Measurements from ENCODE around the gene TULP4. TPM values are rescaled to one million over a fixed set of nuclear protein-coding genes. Genes with fewer than 3 reads are reported as not detected.
"Not testable (repeated sequence)": the region's sequence is repeated elsewhere in the genome, so short reads cannot be mapped to it uniquely, and the experiment has no call there.

Gene TULP4
- total RNA-seq, 2 donors from 2014 or later, result 61.9 to 72.0 TPM

DNA sequence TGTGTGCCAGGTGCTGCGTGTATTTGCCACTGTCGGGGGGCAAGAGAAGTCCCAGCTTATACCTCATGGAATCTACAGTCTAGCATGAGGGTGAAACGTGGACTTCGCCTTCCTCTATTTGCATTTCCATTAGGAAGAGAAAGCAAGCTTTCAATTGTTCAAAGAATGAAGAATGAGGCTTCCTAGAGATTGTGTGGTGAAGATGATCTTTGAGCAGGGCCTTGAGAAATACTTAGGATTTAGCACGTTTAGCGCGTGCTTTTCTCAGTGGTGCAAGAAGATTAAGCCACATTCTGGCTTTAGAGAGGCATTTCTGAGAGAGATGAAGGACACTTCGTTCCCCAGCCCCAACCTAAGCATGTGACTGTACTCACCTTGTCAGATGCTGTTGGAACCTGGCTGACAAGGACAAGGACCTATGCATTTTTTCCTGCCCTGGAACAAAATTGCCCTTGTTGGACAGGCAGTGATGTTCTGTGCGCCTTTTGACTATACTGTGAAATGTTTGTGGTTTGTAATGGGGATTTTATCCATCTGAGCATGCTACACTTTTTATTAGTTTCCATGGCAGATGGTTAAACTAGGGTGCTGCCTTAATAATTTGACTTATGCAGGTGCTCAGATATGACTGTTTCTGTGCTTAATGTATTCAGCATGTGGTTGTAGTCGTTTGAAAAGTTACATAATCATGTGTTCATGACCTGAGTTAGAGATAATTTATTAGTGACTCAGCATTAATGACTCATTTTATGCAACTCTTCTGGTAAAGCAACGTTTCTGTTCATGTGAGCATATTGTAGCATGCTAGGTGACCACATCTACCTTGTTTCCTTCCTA is 10.7 kb downstream of the TULP4 start:
- peak; percentile 20 for ATAC-seq
- Mint-ChIP-seq H3K27ac (no peak overlapping the region), H3K4me3 (no peak overlapping the region), H3K27me3 (no peaks in the 10 kb centered on the region), H3K4me1 (peaks cover 40% of the 10 kb centered on the region), H3K36me3 (ENCODE audit: low read depth) (peaks cover 8% of the 10 kb centered on the region)
- H3K9me3 ChIP-seq (ENCODE audit: control insufficient read depth, low read length, poor library complexity, severe bottlenecking), result no peaks in the 10 kb centered on the region
- DNase-seq, result no peak

- Mint-ChIP-seq H3K36me3 (ENCODE audit: low read depth) (peaks cover 8% of the 10 kb centered on the region), H3K4me1 (peaks cover 43% of the 10 kb centered on the region), H3K27ac (no peak overlapping the region), H3K4me3 (no peak overlapping the region), H3K27me3 (no peaks in the 10 kb centered on the region)
- no peaks in the 10 kb centered on the region for H3K9me3 ChIP-seq (ENCODE audit: control insufficient read depth, low read length, poor library complexity, severe bottlenecking)
- no peak for ATAC-seq
- DNase-seq, result no peak
Observed at GRCh38 chr6:158323561-158323958, 11.3 kb downstream of the TULP4 start.

GRCh38 chr6:158324136-158324535 is 11.9 kb downstream of the TULP4 start:
- H3K36me3 Mint-ChIP-seq (ENCODE audit: low read depth), result peaks cover 8% of the 10 kb centered on the region
- H3K9me3 ChIP-seq (ENCODE audit: control insufficient read depth, low read length, poor library complexity, severe bottlenecking), result no peaks in the 10 kb centered on the region
- no peak overlapping the region for H3K4me3 Mint-ChIP-seq
- no peak overlapping the region for H3K27ac Mint-ChIP-seq
- DNase-seq (no peak), ATAC-seq (no peak)
- no peaks in the 10 kb centered on the region for H3K27me3 Mint-ChIP-seq
- peaks cover 46% of the 10 kb centered on the region for H3K4me1 Mint-ChIP-seq

- DNase-seq (no peak), ATAC-seq (no peak)
- Mint-ChIP-seq H3K4me3 (no peak overlapping the region), H3K27ac (no peak overlapping the region), H3K27me3 (no peaks in the 10 kb centered on the region), H3K4me1 (peaks cover 36% of the 10 kb centered on the region), H3K36me3 (ENCODE audit: low read depth) (peaks cover 2% of the 10 kb centered on the region)
- no peaks in the 10 kb centered on the region for H3K9me3 ChIP-seq (ENCODE audit: control insufficient read depth, low read length, poor library complexity, severe bottlenecking)
Observed at GRCh38 chr6:158327211-158327610, 14.9 kb downstream of the TULP4 start.

- Mint-ChIP-seq H3K4me1 (peaks cover 26% of the 10 kb centered on the region), H3K36me3 (ENCODE audit: low read depth) (peaks cover 2% of the 10 kb centered on the region), H3K27ac (no peak overlapping the region), H3K27me3 (no peaks in the 10 kb centered on the region), H3K4me3 (no peak overlapping the region)
- ATAC-seq (no peak), DNase-seq (no peak)
- H3K9me3 ChIP-seq (ENCODE audit: control insufficient read depth, low read length, poor library complexity, severe bottlenecking), result no peaks in the 10 kb centered on the region
Observed at GRCh38 chr6:158328952-158329351, 16.7 kb downstream of the TULP4 start.

GRCh38 chr6:158329531-158329930 is 17.3 kb downstream of the TULP4 start:
- H3K9me3 ChIP-seq (ENCODE audit: control insufficient read depth, low read length, poor library complexity, severe bottlenecking), result no peaks in the 10 kb centered on the region
- DNase-seq (no peak), ATAC-seq (no peak)
- Mint-ChIP-seq H3K36me3 (ENCODE audit: low read depth) (peaks cover 2% of the 10 kb centered on the region), H3K27me3 (no peaks in the 10 kb centered on the region), H3K4me1 (peaks cover 20% of the 10 kb centered on the region), H3K4me3 (no peak overlapping the region), H3K27ac (no peak overlapping the region)

- no peak for ATAC-seq
- H3K27ac Mint-ChIP-seq, result no peak overlapping the region
- no peak for DNase-seq
- H3K36me3 Mint-ChIP-seq (ENCODE audit: low read depth), result no peaks in the 10 kb centered on the region
- no peaks in the 10 kb centered on the region for H3K27me3 Mint-ChIP-seq
- peaks cover 19% of the 10 kb centered on the region for H3K4me1 Mint-ChIP-seq
- no peak overlapping the region for H3K4me3 Mint-ChIP-seq
- H3K9me3 ChIP-seq (ENCODE audit: control insufficient read depth, low read length, poor library complexity, severe bottlenecking), result no peaks in the 10 kb centered on the region
Observed at GRCh38 chr6:158330016-158330415, 17.8 kb downstream of the TULP4 start.

GRCh38 chr6:158332237-158332636 is 20.0 kb downstream of the TULP4 start:
- no peak overlapping the region for H3K4me3 Mint-ChIP-seq
- no peak for ATAC-seq

GRCh38 chr6:158333094-158333493 is 20.8 kb downstream of the TULP4 start:
- ATAC-seq (no peak), DNase-seq (no peak)
- no peaks in the 10 kb centered on the region for H3K36me3 Mint-ChIP-seq (ENCODE audit: low read depth)
- H3K9me3 ChIP-seq (ENCODE audit: control insufficient read depth, low read length, poor library complexity, severe bottlenecking), result no peaks in the 10 kb centered on the region
- peaks cover 12% of the 10 kb centered on the region for H3K4me1 Mint-ChIP-seq
- no peak overlapping the region for H3K4me3 Mint-ChIP-seq
- no peaks in the 10 kb centered on the region for H3K27me3 Mint-ChIP-seq
- H3K27ac Mint-ChIP-seq, result no peak overlapping the region

More at GRCh38 chr6:158332237-158332636, 20.0 kb downstream of the TULP4 start:
- no peak for DNase-seq
- H3K9me3 ChIP-seq (ENCODE audit: control insufficient read depth, low read length, poor library complexity, severe bottlenecking), result no peaks in the 10 kb centered on the region
- Mint-ChIP-seq H3K4me1 (peaks cover 18% of the 10 kb centered on the region), H3K36me3 (ENCODE audit: low read depth) (no peaks in the 10 kb centered on the region), H3K27ac (no peak overlapping the region), H3K27me3 (no peaks in the 10 kb centered on the region)

DNA sequence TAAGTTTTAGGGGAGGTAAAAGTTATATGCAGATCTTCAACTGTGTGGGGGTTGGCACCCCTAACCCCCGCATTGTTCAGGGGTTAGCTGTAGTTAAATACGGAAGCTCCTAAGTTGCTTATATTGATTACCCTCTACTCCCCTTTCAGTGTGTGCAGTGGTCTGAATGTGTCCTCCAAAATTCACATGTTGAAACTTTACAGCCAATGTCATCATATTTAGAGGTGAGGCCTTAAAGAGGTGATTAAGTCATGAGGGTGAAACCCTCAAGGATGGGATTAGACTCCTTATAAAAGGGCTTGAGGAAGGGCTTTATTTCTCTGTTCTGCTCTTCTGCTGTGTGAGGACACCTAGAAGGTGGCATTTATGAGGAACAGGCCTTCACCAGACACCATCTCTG is 22.3 kb downstream of the TULP4 start:
- DNase-seq (no peak), ATAC-seq (no peak)
- Mint-ChIP-seq H3K27ac (no peak overlapping the region), H3K4me1 (peaks cover 5% of the 10 kb centered on the region), H3K36me3 (ENCODE audit: low read depth) (no peaks in the 10 kb centered on the region), H3K27me3 (no peaks in the 10 kb centered on the region), H3K4me3 (no peak overlapping the region)
- no peaks in the 10 kb centered on the region for H3K9me3 ChIP-seq (ENCODE audit: control insufficient read depth, low read length, poor library complexity, severe bottlenecking)

- H3K27ac Mint-ChIP-seq, result peak overlapping the region; percentile 34
- no peaks in the 10 kb centered on the region for H3K27me3 Mint-ChIP-seq
- no peak for ATAC-seq
- H3K36me3 Mint-ChIP-seq (ENCODE audit: low read depth), result no peaks in the 10 kb centered on the region
- no peaks in the 10 kb centered on the region for H3K9me3 ChIP-seq (ENCODE audit: control insufficient read depth, low read length, poor library complexity, severe bottlenecking)
- DNase-seq, result no peak
- H3K4me3 Mint-ChIP-seq, result no peak overlapping the region
- H3K4me1 Mint-ChIP-seq, result peaks cover 5% of the 10 kb centered on the region
Observed at GRCh38 chr6:158337332-158337731, 25.1 kb downstream of the TULP4 start.

DNA sequence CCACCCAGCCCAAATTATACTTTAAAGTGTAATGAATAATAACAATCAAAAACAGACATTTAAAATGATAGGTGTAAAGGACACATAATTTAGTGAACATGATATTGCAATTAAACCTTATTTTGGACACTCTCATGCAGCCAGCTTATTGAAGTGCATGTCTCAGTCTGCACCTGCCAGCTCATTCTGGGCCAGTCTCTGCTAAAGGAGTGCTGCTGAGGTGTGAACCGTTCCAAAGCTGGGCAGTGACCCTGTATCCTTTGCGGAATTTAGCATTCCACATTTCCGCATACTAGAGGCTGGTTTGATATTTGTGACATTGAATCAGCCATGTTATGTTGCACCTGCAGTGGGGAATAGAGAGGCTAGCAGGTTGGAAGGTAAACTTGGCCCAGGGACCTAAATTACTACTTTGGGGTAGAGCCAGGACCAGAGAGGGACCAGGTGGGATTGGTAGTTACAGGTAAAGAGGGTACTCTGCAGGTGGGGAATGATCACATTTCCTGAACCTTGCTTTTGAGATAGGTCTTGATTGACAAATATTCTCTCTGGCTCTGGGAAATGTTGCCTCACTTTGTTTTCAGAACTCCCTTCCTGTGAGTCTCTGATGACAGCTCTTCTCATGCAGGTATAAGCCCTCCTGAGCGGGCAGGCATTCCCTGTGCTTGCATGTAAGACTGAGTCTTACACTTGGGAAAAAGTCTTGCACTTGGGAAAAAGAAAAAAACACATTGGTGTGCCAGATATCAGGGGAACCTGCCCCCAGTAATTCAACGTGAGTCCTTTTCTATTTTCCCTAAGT is 26.2 kb downstream of the TULP4 start:
- no peak overlapping the region for H3K27ac Mint-ChIP-seq
- DNase-seq, result no peak
- H3K4me1 Mint-ChIP-seq, result peaks cover 5% of the 10 kb centered on the region
- no peak for ATAC-seq
- no peaks in the 10 kb centered on the region for H3K27me3 Mint-ChIP-seq
- H3K4me3 Mint-ChIP-seq, result no peak overlapping the region
- no peaks in the 10 kb centered on the region for H3K9me3 ChIP-seq (ENCODE audit: control insufficient read depth, low read length, poor library complexity, severe bottlenecking)
- peaks cover 2% of the 10 kb centered on the region for H3K36me3 Mint-ChIP-seq (ENCODE audit: low read depth)

GRCh38 chr6:158339197-158339596 is 26.9 kb downstream of the TULP4 start:
- H3K27me3 Mint-ChIP-seq, result not testable (repeated sequence)

More at GRCh38 chr6:158339197-158339596, 26.9 kb downstream of the TULP4 start:
- not testable (repeated sequence) for H3K36me3 Mint-ChIP-seq (ENCODE audit: low read depth); DNase-seq; H3K4me3 Mint-ChIP-seq; ATAC-seq; H3K9me3 ChIP-seq (ENCODE audit: control insufficient read depth, low read length, poor library complexity, severe bottlenecking); H3K4me1 Mint-ChIP-seq; H3K27ac Mint-ChIP-seq

Measured in T-helper 17 cell (primary cell).